Measurements from ENCODE around the gene PRR5.
A peak's percentile ranks its signal among the peaks of the same experiment; 100 is the strongest.

Gene PRR5

GRCh38 chr22:44693756-44694155 lies 8.2 kb upstream of the PRR5 start:
- DNase-seq = no peak

- DNase-seq = peak; percentile 89
Measured at GRCh38 chr22:44697423-44698141, 4.4 kb upstream of the PRR5 start.

GRCh38 chr22:44698531-44699421 lies 3.2 kb upstream of the PRR5 start:
- DNase-seq = no peak

- no peak for DNase-seq
Measured at GRCh38 chr22:44700456-44700855, 1.5 kb upstream of the PRR5 start.

- no peak for DNase-seq
Measured at GRCh38 chr22:44701187-44701790, 715 bp upstream of the PRR5 start.

DNA sequence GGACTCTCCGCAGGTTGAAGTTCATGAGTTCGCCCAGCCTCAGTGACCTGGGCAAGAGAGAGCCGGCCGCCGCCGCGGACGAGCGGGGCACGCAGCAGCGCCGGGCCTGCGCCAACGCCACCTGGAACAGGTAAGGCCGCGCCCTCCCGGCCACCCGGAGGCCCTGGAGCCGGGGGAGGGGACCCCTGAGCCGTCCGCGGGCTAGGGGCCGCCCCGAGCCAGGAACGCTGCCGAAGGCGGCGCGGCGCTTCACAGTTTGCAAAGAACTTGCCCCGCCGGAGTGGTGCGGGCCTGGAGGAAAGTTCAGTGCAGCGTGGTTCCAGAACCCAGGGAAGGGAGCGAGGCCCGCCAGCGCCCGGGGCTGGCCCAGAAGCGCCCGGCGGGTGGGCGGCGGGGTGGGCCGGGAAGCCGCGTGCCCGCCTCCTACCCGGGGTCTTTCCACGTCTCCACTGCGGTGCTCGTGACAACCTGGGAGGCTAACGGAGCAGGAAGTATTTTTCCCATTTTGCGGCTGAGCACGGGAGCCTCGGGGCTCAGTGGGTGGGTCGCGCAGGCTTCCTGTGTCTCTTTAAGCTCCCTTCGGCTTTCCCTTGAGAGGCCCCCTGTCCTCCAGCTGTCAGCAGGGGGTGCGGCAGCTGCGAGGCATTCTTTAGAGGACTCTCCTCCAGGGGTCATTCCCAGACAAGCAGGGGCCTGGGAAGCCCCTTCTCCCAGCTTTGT lies 635 bp downstream of the PRR5 start:
- DNase-seq = peak; percentile 50

- no peak for DNase-seq
Measured at GRCh38 chr22:44703255-44703870, 1.4 kb downstream of the PRR5 start.

DNA sequence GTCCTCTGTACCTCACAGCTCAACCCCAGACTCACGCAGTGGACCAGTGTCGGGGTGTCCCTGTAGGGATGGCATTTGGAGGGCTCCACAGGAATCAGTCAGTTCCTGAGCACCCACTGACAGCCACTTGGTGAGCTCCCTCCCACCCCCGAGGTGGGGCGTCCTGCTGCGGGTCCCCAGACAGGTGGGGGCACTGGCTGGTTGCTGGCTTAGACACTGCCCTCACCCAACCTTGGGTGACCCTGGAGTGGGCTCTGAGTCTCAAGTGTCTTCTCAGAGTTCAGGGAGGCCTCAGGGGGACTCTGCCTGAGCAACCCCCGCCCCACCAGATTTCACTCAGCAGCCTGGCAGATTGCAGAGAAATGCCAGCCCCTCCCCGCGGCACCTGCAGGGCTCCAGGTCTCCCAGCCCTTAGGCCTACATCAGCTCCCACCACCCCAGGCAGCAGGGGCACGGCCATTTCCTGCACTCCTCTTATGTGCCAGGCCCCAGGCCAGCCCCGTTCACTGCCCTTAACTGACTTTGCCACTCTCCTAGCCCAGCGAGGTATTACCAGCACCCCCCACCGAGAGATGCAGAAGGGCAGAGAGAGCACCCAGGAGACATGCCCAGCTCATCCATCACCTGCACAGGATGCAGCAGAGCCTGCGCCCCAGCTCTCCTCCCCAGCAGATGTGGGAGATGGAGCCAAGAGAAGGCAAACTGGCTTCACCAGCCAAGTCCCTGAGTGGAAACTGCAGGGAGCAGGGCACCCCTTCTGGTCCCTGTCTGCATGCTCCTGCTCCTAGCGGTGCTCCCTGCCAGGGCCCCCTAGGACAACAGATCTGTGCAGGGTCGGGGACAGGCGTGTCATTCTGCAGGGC lies 2.4 kb downstream of the PRR5 start:
- no peak for DNase-seq

GRCh38 chr22:44705022-44705297 lies 3.0 kb downstream of the PRR5 start:
- no peak for DNase-seq

GRCh38 chr22:44706488-44706887 lies 4.5 kb downstream of the PRR5 start:
- no peak for DNase-seq

GRCh38 chr22:44707178-44707577 lies 5.2 kb downstream of the PRR5 start:
- no peak for DNase-seq

- no peak for DNase-seq
Measured at GRCh38 chr22:44707752-44708151, 5.7 kb downstream of the PRR5 start.

GRCh38 chr22:44709881-44710392 lies 7.9 kb downstream of the PRR5 start:
- no peak for DNase-seq

GRCh38 chr22:44710474-44711240 lies 8.7 kb downstream of the PRR5 start:
- DNase-seq = no peak

GRCh38 chr22:44711241-44711560 lies 9.2 kb downstream of the PRR5 start:
- no peak for DNase-seq

DNA sequence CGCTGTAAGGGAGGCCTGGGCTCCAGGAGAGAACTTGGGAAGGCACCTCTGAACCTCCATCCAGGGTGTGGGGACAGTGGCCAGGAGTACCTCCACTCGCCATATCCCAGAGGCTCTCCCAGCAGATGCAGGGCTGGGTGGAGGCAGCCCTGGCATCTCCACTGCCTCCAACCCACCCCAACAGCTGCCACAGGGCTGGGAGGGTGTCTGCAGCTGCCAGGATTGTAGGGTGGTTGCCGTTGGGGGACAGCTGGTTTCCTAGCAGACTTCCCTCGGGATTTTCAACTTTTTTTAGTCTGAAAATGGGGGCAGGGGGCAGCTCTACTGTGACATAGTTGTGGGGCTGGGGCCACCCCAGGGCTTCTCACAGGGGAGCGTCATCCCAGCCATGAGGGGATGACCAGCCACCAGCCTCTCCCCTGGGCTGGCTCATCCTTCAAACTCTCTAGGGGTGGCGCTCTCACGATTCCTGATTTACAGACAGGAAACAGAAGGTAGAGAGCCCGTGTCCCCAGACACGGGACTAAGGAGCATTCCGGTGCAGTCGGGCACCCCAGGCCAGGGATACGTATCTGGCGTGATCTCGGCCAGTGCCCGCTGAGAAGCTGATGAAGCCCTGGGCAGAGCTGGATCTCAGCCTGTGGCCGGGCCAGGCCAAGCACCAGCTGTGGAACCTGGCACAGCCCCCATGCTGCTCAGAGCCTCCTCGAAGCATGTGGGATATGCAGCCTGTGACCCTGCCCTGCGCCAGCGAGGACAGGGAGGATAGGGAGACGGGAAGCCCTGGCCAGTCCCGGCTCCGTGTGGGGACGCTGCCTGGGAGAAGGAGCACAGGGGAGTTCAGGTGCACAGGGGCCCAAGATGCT lies 9.9 kb downstream of the PRR5 start:
- DNase-seq = no peak

DNA sequence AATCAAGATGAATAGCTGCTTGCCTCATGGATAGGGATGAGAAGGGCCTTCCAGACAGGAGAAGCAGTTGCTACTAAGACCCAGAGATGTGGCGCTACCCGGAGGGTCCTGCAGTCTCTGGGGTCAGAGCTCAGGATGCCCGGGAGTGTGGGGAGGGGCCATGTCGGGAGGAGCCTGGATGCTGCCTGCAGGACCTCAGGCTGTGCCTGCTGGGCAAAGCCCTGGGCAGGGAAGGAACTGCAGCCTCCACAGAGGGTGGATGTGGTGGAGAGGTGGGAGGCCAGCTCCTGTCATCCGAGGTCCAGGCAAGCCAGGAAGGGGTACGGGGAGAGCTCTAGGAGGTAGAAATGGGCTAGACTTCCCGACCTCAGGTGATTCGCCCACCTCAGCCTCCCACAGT lies 11.0 kb downstream of the PRR5 start:
- DNase-seq = no peak

- no peak for DNase-seq
Measured at GRCh38 chr22:44714703-44715350, 12.8 kb downstream of the PRR5 start.

- DNase-seq = no peak
Measured at GRCh38 chr22:44718418-44718817, 16.4 kb downstream of the PRR5 start.

All from stimulated activated CD4-positive, alpha-beta T cell treated with anti-CD3 and anti-CD28 coated beads, Interleukin-15, amount 100 ng/mL, for 24 hours (primary cell).